GM23338 (cell line): Measurements from ENCODE around the gene KNOP1. TPM values are rescaled to one million over a fixed set of nuclear protein-coding genes. Genes with fewer than 3 reads are reported as not detected.

Experiments used
- ATAC-seq: fragments of 200-7000 bp; cut with Tn5 transposase; 3 replicates; pipeline ENCODE4 v1.9.1; 2020
- DNase-seq: peaks from one replicate; pipeline ENCODE4 v3.0.0-alpha.2; 2015; ENCODE audit warnings: low spot score
- H2AFZ ChIP-seq: fragments of 200-600 bp; sonication (generic); 2 replicates; pipeline ENCODE4 v1.8.0; 2016; ENCODE audit warnings: antibody characterized with exemption, mild to moderate bottlenecking, moderate library complexity
- H3F3A ChIP-seq: fragments of 200-600 bp; sonication (generic); replicated peaks from 2 replicates; pipeline ENCODE4 v1.8.0; 2017; ENCODE audit warnings: antibody characterized with exemption, mixed run types, low read depth
- H3K27ac ChIP-seq: fragments of 200-600 bp; sonication (generic); 2 replicates; pipeline ENCODE4 v1.6.1; 2016; ENCODE audit warnings: low read depth
- H3K27me3 ChIP-seq: fragments of 200-600 bp; sonication (generic); 2 replicates; pipeline ENCODE4 v1.8.0; 2016; ENCODE audit warnings: mild to moderate bottlenecking, mixed run types, moderate library complexity; ENCODE audit not compliant: insufficient read depth
- H3K36me3 ChIP-seq: fragments of 200-600 bp; sonication (generic); 2 replicates; pipeline ENCODE4 v1.8.0; 2016; ENCODE audit warnings: mild to moderate bottlenecking; ENCODE audit not compliant: insufficient read depth
- H3K4me1 ChIP-seq: fragments of 200-600 bp; sonication (generic); 2 replicates; pipeline ENCODE4 v1.8.0; 2016; ENCODE audit warnings: mild to moderate bottlenecking, moderate library complexity; ENCODE audit not compliant: insufficient read depth
- H3K4me2 ChIP-seq: fragments of 200-600 bp; sonication (generic); 2 replicates; pipeline ENCODE4 v1.7.1; 2017; ENCODE audit warnings: mixed run types
- H3K4me3 ChIP-seq: fragments of 200-600 bp; sonication (generic); 2 replicates; pipeline ENCODE4 v1.6.1; 2016; ENCODE audit warnings: mixed run types
- H3K79me2 ChIP-seq: fragments of 200-600 bp; sonication (generic); replicated peaks from 2 replicates; pipeline ENCODE4 v1.8.0; 2017; ENCODE audit warnings: mild to moderate bottlenecking; ENCODE audit not compliant: insufficient read depth
- H3K9me2 ChIP-seq: fragments of 200-600 bp; sonication (generic); 2 replicates; pipeline ENCODE4 v1.8.0; 2017; ENCODE audit not compliant: insufficient read depth
- H4K20me1 ChIP-seq: fragments of 200-600 bp; sonication (generic); replicated peaks from 2 replicates; pipeline ENCODE4 v1.8.0; 2017; ENCODE audit warnings: mild to moderate bottlenecking; ENCODE audit not compliant: insufficient read depth
- H3K27ac Mint-ChIP-seq: 2 replicates; pipeline ENCODE4 v1.8.0; 2020; ENCODE audit warnings: inconsistent platforms, mild to moderate bottlenecking, moderate library complexity, mixed read lengths
- H3K27me3 Mint-ChIP-seq: 3 replicates; pipeline ENCODE4 v1.8.0; 2022; ENCODE audit warnings: low read depth, mild to moderate bottlenecking, moderate library complexity, mixed read lengths, inconsistent platforms; ENCODE audit not compliant: insufficient read depth, poor library complexity
- H3K36me3 Mint-ChIP-seq: 3 replicates; pipeline ENCODE4 v1.8.0; 2021; ENCODE audit warnings: low read depth, mild to moderate bottlenecking, inconsistent platforms, moderate library complexity, mixed read lengths
- H3K4me1 Mint-ChIP-seq: 3 replicates; pipeline ENCODE4 v1.8.0; 2020; ENCODE audit warnings: mild to moderate bottlenecking, inconsistent platforms, mixed read lengths
- H3K4me3 Mint-ChIP-seq: 3 replicates; pipeline ENCODE4 v1.8.0; 2021; ENCODE audit warnings: moderate library complexity, mild to moderate bottlenecking, inconsistent platforms, mixed read lengths
- H3K9me3 Mint-ChIP-seq: 3 replicates; pipeline ENCODE4 v1.8.0; 2020; ENCODE audit warnings: moderate library complexity, mild to moderate bottlenecking, inconsistent platforms, mixed read lengths
- CTCF ChIP-seq, 2 experiments: fragments of 200-600 bp in 1 of 2; sonication (generic) in 1 of 2; conservative IDR thresholded peaks; 2 replicates each; pipeline versions ENCODE4 v1.5.1 to v1.6.1; 2016 to 2017; ENCODE audit warnings: antibody characterized with exemption in 2 of 2, low read depth in 2 of 2, mild to moderate bottlenecking in 2 of 2, moderate library complexity in 1 of 2
- EZH2phosphoT487 ChIP-seq: fragments of 200-600 bp; sonication (generic); IDR thresholded peaks from one replicate; pipeline ENCODE4 v1.8.1; 2018; ENCODE audit warnings: antibody characterized with exemption; ENCODE audit not compliant: unreplicated experiment
- JUNB ChIP-seq: IDR thresholded peaks from one replicate; pipeline ENCODE4 v1.6.1; 2016; ENCODE audit warnings: antibody characterized with exemption; ENCODE audit not compliant: unreplicated experiment
- POLR2AphosphoS5 ChIP-seq: IDR thresholded peaks from 2 replicates; pipeline ENCODE4 v1.6.1; 2016; ENCODE audit warnings: antibody characterized with exemption, low read depth
- REST ChIP-seq: IDR thresholded peaks from one replicate; pipeline ENCODE4 v1.6.1; 2018; ENCODE audit warnings: antibody characterized with exemption; ENCODE audit not compliant: unreplicated experiment
- STAT1 ChIP-seq: IDR thresholded peaks from one replicate; pipeline ENCODE4 v1.6.1; 2016; ENCODE audit warnings: antibody characterized with exemption; ENCODE audit not compliant: unreplicated experiment
- ZNF114 ChIP-seq: fragments of 250-450 bp; sonication (Bioruptor Pico); IDR thresholded peaks from 2 replicates; pipeline ENCODE4 v1.5.0; 2020; ENCODE audit warnings: mild to moderate bottlenecking, moderate library complexity
- ZNF462 ChIP-seq: fragments of 250-450 bp; sonication (Bioruptor Pico); IDR thresholded peaks from 2 replicates; pipeline ENCODE4 v1.5.0; 2020; ENCODE audit warnings: mild to moderate bottlenecking, moderate library complexity
- polyA plus RNA-seq: library from polyadenylated mRNA; unstranded; fragments of >200 nt; fragmentation: Nextera tagmentation; extraction: Ambion mirVana; gene quantifications from 2 replicates; pipeline ENCODE4 v1.2.1, GENCODE V29; 2016
- total RNA-seq: library from RNA; depleted of rRNA; stranded (reverse); fragments of >200 nt; shearing (Covaris generic); gene quantifications from 2 replicates; pipeline ENCODE4 v1.2.3, GENCODE V29; 2014

The KNOP1 gene
- total and polyA plus RNA-seq, 2 experiments from 2014 or later: 57.7 to 190 TPM

GRCh38 chr16:19733551-19733950 lies 15.5 kb upstream of the KNOP1 start:
- Histone ChIP-seq H3F3A (no peaks in the 10 kb centered on the region), H3K27me3 (no peaks in the 10 kb centered on the region)

More at GRCh38 chr16:19733551-19733950, 15.5 kb upstream of the KNOP1 start:
- no peak for DNase-seq
- H3K27ac Mint-ChIP-seq: no peak overlapping the region
- Histone ChIP-seq H3K4me1 (no peaks in the 10 kb centered on the region), H3K79me2 (no peaks in the 10 kb centered on the region), H2AFZ (no peak overlapping the region), H4K20me1 (no peaks in the 10 kb centered on the region), H3K9me2 (no peaks in the 10 kb centered on the region), H3K36me3 (no peaks in the 10 kb centered on the region; the same call in 1 of the 2 replicates), H3K27ac (no peak overlapping the region), H3K4me2 (no peak overlapping the region), H3K4me3 (no peak overlapping the region)
- no peak for ATAC-seq
- H3K9me3 Mint-ChIP-seq: no peaks in the 10 kb centered on the region
- H3K4me3 Mint-ChIP-seq: no peak overlapping the region
- TF ChIP-seq REST (no peak), EZH2phosphoT487 (no peak), JUNB (no peak), STAT1 (no peak), CTCF (conservative IDR thresholded peaks at IDR 0.05; ENCODE audit: low read depth in 2 of 2) (no peak), ZNF114 (no peak), ZNF462 (CRISPR knock-in tag) (no peak), POLR2AphosphoS5 (no peak)
- H3K36me3 Mint-ChIP-seq: peaks cover 9% of the 10 kb centered on the region; the same call in 2 of the 3 replicates
- no peaks in the 10 kb centered on the region for H3K27me3 Mint-ChIP-seq
- peaks cover 11% of the 10 kb centered on the region for H3K4me1 Mint-ChIP-seq
